Activated effector memory CD4-positive, alpha-beta T cell treated with anti-CD3 and anti-CD28 coated beads, Interleukin-2, amount 50 U/mL, for 16 hours (primary cell): ENCODE data around the gene TRIO.
"Not testable (repeated sequence)": the region's sequence is repeated elsewhere in the genome, so short reads cannot be mapped to it uniquely, and the experiment has no call there.

Experiments
- DNase-seq: peaks from one replicate; pipeline ENCODE4 v3.0.0-alpha.2; 2020

The TRIO gene

DNA sequence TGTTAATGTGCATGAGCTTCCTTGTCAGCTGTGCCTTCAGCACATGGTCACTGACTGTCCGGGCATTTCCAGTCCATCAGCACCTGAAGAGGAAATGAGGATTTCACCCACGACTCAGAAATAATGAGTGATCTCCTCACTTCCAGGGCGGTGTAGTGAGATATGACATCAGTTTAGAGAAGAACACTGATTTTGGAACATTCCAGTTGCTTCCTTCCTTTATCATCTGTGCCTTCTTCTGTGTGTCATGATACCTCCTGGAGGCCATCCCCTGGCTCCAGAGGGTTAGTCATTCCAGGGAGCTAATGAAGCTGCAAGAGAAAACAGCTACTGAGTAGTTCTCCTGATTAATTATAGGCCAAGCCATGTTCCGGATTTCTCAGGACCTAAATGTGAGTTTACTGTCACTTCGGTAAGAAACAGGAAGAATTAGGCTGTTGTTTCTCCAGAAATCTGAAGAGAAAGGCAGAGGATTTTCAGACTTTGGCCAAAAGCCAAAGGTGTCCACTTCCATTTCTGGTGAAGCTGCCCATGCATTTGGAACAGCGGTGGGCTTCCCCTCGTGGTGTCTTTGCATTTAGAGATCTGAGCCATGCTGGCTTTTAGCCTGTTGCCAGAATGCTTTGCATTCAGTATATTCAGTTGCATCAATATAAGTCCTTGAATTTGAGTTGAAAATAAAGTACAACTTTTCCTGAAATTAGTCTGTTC is 277.1 kb downstream of the TRIO start:
- DNase-seq = no peak

GRCh38 chr5:14421851-14422250 is 278.7 kb downstream of the TRIO start:
- DNase-seq = no peak

GRCh38 chr5:14424011-14424685 is 281.0 kb downstream of the TRIO start:
- no peak for DNase-seq

DNA sequence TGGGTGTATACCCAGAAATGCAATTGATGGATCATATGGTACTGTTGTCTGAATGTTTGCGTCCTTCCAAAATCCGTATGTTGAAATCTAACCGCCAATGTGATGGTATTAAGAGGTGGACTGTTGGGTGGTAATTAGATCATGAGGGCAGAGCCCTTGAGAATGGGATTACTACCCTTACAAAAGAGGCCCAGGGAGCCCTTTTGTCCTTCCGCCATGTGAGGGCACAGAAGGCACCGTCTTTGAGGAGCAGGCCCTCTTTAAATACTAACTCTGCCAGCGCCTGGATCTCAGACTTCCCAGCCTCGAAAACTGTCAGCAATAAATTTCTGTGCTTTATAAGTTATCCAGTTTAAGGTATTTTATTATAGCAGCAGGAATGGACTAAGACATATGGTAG is 282.4 kb downstream of the TRIO start:
- DNase-seq = no peak

DNA sequence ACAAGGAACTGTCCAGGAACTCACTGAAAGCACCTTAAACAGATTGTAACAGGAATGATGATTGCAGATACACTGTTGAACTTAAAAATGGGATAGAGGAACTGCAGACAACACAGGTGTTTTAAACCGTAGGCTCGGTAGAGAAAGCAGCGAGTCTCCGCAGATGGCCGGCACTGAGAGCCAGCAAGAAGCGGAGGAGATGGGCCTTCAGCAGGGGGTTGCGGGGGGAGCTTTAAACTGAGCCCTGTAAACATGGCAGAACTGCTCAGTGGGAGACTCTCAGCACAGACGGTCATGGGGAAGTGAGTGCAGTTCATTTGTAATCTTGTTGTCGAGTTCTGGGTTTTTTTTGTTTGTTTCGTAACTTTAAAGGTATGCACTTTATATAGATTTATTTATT is 283.4 kb downstream of the TRIO start:
- no peak for DNase-seq

DNA sequence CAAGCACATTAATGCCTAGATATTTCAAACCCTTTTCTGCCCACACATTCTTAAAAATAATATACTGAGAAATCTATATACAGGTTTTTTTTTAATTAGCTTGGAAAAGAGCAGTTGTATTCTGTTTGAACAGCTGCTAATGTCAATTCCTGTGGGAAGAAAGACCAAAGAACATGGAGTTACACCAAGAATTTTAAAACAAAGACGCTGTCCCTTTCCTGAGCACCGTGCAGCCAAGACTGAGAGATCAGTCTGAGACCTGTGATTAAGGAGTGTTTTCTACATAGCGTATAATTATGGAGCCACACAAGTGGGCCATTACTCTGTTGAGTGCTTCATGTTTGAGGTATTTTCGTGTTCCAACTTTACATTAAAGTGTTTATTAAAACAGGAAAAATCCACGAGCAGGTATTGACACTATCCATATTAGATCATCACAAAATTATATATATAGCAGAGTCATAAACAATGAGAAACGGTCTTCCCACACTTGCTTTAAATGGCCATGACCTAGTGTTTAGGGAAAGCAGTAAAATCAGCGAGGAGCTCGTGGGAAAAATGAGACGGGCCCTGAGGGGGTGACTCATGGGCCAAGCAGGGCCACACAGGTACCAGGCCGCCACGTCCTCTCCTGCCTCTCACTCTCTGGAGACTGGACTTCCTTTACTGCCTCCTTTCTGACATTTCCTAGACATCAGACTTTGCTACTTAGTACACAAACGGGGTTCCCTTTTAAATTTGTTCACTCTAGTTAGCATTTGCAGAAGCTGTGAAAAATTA is 285.4 kb downstream of the TRIO start:
- DNase-seq = no peak

- no peak for DNase-seq
Measured at GRCh38 chr5:14429101-14430050, 286.2 kb downstream of the TRIO start.

- DNase-seq = no peak
Measured at GRCh38 chr5:14431534-14431933, 288.4 kb downstream of the TRIO start.

DNA sequence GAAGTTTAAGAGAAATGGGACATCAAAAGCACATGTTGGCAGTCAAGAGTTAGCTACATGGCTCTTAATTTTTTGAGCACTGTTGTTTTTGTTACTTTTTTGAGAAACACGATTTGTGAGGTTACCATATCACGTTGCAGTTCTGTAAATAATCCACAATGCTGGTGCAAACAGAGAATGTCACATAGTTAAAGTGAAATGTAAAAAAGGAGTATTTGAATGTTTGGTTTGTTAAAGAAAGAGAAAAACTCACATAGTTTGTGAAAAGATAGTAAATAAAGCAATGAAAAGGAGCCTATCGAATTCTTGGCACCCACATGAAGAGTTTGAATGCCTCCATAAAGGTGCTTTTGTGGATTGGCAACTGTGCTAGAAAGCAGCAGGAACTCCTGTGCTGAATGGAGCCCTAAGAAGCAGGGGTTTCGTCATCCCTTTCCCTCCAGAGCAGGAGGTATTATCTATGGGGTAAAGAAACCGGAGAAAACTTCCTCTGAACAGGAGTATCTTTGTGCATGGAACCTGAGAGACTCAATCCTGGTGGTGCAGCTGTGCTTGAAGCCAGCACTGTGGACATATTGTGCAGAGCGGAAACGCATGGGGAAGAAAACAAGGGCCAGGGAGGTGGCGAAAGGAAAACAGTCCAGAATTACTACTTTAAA is 289.9 kb downstream of the TRIO start:
- DNase-seq = no peak

GRCh38 chr5:14435481-14435880 is 292.3 kb downstream of the TRIO start:
- DNase-seq = no peak

- DNase-seq = not testable (repeated sequence)
Measured at GRCh38 chr5:14436122-14436521, 293.0 kb downstream of the TRIO start.

- DNase-seq = no peak
Measured at GRCh38 chr5:14436801-14437542, 293.8 kb downstream of the TRIO start.

GRCh38 chr5:14438195-14438606 is 295.1 kb downstream of the TRIO start:
- no peak for DNase-seq

GRCh38 chr5:14439087-14439871 is 296.1 kb downstream of the TRIO start:
- no peak for DNase-seq

DNA sequence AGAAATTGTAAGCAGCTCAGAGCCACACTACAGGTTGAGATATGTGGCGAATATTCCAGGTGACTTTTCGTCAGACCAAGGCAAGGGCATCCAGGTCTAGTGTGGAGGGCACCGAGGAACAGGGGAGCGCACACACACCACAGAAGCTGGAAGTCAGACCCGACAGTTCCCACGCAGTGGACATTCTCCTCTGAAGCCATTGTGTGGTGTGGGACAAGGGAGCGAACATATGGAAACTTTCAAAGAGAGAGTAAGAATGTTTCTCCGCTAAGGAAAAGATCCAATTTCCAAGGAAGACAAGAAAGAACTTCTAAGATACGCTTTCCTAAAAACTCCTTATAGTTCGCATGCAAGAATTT is 297.1 kb downstream of the TRIO start:
- DNase-seq = no peak

DNA sequence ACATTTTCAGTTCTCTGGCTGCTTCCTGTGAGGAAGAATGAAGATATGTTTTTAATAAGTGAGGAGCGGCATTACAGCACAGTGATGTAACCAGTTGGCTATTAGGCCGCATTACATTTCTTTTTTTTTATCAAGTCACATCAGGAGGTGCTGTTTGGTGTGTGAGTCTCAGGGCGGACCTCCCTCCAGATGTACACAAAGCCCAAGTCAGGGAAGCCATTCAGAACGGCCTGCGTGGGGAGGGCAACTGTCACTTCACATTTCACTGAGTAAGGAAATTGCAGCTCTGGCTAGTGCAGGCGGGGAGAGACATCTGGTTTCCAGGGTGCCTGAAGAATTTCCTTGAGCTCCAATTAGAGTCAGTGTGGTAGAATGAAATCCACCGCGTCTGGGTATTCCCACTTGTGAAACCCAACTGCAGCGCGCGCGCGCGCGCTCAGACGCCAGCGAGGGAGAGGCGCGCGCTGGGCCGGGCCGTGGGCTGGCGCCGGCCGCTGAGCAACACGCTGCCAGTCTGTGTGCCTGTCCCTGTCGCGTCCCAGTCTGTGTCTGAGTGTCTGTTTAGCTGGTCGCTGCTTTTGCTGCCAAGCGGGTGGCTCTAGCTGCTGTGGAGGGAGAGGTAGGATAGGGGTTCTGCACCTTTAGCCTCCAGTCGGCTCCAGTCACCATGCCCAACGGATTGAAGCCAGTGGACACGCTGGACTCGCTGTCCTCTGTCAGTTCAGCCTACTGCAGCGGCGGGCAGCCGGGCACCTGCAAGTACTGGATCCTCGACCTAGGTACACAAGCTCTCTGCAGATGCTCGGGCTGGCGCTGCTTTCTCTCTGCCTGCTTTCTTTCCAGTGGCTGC is 297.7 kb downstream of the TRIO start:
- no peak for DNase-seq

DNA sequence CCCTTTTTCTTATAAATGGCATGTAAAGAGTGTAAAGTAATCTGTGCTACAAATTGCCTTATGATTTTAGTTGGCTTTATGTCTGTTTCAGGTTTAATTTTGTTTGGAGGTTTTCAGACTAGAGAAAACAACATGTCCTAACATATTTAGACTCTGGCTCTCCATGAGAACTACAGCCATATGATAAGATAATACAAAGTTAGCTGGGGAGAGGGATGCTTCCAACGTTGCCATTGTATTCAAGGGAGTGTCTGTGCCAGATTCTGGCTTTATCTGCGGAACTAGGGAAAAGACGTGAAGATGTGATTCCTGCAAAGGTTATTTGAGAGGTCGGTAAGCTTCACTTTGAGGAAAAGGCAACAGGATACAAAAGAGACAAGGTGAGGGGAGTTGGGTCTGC is 298.5 kb downstream of the TRIO start:
- DNase-seq = no peak

DNA sequence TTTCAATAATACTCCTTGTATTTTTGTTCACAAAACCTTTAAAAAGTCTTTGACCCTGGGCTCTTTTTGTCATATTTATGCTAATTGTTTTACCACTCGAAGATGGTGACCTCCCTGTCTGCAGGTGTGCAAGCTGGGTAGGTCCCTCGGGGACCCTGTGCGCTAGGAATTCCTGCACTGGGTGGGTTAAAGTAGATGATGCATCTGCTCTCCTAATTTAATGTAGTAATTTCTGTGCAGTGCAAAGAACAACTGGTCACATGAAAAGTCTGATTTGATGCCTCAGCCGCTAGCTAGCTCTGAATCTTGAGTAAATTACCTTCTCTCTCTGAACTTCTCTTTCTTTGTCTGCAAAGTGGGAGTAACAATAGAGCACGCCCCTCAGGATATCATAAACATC is 299.4 kb downstream of the TRIO start:
- DNase-seq = no peak

GRCh38 chr5:14443671-14444093 is 300.5 kb downstream of the TRIO start:
- no peak for DNase-seq

DNA sequence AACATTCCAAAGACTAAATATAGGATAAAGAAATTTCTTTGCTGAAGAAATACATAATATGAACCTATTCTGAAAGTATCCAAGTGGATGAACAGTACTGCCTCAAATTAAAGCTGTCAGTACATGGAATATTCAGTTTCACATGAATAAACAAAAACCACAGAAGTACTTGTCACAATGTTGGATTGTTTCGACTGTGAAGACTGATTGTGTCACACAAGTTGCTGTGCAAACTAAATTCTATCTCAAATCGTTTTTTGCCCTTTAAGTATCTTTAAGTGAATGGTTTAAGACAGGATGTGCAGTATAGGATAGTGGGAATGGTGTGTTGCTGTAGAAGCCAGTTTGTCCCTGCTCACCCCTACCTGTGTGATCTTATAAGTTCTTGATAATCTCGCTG is 301.0 kb downstream of the TRIO start:
- no peak for DNase-seq
